GM10248 (cell line): ENCODE measurements around the gene ADAMTS5.

ENCODE experiments used
- CTCF ChIA-PET: fragments of 300-600 bp; sonication (Branson Sonifier 250); formaldehyde crosslinking; extraction: SDS; loops from one replicate; lab custom pipeline; 2021; ENCODE audit warnings: antibody characterized with exemption; lab: Yijun Ruan, JAX
- POLR2A ChIA-PET: fragments of 350-650 bp; sonication (Branson Sonifier 250); formaldehyde crosslinking; extraction: SDS; loops from one replicate; lab custom pipeline; 2020; ENCODE audit warnings: antibody characterized with exemption; lab: Yijun Ruan, JAX
- DNase-seq: peaks from one replicate; pipeline ENCODE4 v3.0.0; 2012; ENCODE audit errors: extremely low spot score
- TF ChIP-seq, protein P1 (sequence below): IDR thresholded peaks from 2 replicates; pipeline ENCODE4 v1.5.1; 2012; ENCODE audit warnings: mild to moderate bottlenecking, low read depth; ENCODE audit errors: extremely low read depth, missing control alignments, control extremely low read depth

ADAMTS5 gene

DNA sequence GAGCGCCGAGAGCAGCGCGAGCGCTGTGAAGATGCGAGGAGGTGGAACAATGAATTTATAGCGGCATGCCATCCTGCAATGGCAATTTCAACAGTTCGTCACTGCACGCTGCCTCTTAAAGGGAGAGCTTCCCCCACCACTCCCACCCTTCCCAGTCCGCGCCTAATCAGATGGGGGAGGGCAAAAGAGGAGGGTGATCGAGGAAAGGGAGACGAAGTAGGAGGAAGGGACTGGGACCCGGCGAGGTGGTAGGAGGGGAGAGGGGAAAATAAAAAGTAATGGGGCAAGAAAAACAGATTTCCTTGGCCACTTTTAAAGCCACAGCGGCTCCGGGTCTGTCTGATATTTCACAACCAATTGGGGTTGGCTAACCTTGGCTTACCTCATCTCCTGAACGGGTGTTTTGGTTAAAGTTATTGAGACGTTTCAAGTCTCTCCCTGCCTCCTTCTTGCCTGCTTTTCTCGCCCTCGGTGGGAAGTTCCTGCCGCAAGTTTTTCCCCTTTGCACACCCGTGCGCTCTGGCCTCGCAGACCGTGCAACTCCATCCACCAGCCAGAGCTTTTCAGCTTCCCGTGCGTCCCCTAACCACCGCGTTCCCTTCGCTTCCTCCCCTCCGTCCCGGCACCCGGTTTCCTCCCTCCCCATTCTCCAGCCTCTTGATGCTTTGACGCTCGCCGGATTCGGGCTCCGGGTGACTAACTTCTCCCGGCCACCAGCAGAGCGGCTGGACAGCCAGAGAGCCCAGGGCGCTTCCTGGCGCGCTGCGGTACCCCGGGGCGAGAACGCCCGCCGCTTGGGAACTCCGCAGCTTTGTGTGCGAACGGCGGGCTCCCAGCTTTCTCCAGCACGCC is at the start of gene ADAMTS5:
ADAMTS5 (minus strand) TSS at position 27 of the 852 bp plus-strand sequence. CDS start 697 bp downstream, outside the sequence.
- ChIA-PET CTCF (no interaction called here), POLR2A (no interaction called here)
- TF ChIP-seq, protein P1, sequence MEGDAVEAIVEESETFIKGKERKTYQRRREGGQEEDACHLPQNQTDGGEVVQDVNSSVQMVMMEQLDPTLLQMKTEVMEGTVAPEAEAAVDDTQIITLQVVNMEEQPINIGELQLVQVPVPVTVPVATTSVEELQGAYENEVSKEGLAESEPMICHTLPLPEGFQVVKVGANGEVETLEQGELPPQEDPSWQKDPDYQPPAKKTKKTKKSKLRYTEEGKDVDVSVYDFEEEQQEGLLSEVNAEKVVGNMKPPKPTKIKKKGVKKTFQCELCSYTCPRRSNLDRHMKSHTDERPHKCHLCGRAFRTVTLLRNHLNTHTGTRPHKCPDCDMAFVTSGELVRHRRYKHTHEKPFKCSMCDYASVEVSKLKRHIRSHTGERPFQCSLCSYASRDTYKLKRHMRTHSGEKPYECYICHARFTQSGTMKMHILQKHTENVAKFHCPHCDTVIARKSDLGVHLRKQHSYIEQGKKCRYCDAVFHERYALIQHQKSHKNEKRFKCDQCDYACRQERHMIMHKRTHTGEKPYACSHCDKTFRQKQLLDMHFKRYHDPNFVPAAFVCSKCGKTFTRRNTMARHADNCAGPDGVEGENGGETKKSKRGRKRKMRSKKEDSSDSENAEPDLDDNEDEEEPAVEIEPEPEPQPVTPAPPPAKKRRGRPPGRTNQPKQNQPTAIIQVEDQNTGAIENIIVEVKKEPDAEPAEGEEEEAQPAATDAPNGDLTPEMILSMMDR = no peak
- peak; percentile 10 for DNase-seq

DNA sequence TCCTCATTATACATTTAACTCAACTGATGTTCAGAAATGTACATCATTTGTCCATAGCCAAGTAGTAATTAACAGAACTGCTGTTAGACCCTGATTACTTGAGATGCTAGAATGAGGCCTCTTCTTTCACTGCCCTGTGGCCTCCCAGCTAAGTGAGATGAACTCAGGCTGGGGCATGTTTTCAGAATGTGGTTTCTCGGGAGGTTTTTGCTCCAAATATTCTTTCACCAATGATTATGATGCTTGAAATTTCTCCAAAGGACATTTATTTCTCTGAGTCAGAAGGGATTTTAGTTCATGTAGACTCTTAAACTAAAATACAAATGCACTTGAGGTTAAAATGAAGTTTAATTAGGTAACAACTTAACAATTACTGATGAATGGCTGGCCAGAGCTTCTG is 34.6 kb upstream of the ADAMTS5 start:
- CTCF ChIA-PET = no interaction called here
- no peak for DNase-seq
- POLR2A ChIA-PET = no interaction called here
- TF ChIP-seq, protein P1 = no peak

DNA sequence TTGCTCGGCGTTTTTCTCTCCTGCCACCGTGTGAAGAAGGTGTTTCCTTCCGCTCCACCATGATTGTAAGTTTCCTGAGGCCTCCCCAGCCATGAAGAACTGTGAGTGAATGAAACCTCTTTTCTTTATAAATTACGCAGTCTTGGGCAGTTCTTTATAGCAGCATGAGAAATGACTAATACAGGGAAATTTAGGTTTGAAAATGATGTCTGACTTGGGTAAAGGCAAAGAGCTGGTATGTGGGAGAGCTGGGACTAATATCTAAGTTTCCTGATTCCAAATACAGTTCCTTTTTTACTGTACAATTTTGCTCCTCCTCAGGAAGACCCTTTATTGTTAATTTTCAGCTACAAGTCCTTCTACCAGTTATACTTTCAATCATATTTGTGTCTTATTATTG is 16.7 kb upstream of the ADAMTS5 start:
- POLR2A ChIA-PET = no interaction called here
- DNase-seq = no peak
- CTCF ChIA-PET = interaction anchor here (1.1 to 2.0 kb wide), 3 partner anchors 17 to 29 kb away, joined by 3 to 4 read pairs (median 4); no protein-coding TSS in a partner anchor
- TF ChIP-seq, protein P1 = no peak

DNA sequence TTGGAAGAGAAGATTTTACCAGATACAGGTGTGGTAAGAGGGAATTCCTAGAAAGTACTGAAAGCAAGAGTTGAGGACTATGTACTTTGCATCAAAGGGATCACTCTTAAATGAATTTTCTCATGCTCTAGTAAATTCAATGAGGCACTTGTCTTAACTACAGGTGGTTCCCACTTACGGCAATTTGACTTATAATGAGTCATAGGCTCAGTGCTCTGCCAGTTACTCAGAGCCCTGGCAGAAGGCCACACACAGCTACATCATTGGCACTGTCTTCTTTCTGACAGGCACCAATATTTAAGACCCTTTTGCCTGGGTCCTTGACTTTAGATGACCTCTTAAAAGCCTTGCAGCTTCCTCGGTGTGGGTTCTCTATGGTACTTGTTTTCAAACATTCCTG is 15.9 kb upstream of the ADAMTS5 start:
- ChIA-PET CTCF (interaction anchor here (1.2 to 1.4 kb wide), 2 partner anchors 20 to 34 kb away, joined by 3 to 4 read pairs; no protein-coding TSS in a partner anchor), POLR2A (no interaction called here)
- DNase-seq = no peak
- TF ChIP-seq, protein P1 = no peak

DNA sequence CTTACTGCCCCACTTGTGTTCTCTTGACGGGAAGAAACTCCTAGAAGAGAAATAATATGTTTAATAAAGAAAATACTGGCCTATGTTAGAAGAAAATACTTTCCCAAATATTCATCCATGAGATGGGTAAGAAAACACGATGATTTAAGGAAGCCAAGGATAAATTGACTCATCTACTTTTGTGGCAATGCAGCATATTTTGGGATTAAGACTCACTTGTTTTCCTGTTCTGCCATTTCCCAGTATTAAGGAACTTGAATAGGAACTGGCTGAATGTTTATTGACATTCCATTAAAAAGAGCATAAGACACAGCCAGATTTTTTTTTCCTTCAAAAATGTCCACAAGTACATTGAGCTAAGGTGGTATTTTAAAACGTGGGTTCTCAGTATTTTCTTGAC is 10.9 kb upstream of the ADAMTS5 start:
- ChIA-PET POLR2A (no interaction called here), CTCF (no interaction called here)
- DNase-seq = no peak
- TF ChIP-seq, protein P1 = no peak

DNA sequence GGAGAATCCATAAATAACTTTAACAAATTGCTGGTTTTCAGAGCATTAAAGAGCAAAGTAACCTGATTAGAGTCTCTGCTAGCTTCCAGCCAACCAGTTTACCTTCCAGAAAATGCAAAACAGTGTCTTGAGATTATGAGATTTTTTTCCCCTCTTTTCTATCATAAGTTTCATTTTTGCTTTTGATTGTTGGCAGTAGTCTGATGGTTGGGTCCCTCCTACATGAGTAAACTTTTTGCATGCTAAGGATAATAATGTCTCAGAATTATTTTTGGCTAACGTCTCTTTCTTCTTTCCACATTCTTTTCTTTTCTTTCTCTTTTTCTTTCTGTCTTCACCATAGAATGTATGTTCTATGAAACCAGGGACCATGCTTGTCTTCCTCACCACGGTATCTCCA is 6.3 kb upstream of the ADAMTS5 start:
- ChIA-PET POLR2A (no interaction called here), CTCF (interaction anchor here (1.0 kb wide), 1 partner anchor 9 kb away, joined by 3 read pairs; no protein-coding TSS in a partner anchor)
- TF ChIP-seq, protein P1 = no peak
- no peak for DNase-seq
